HUES6 (cell line): ENCODE measurements around the gene AGBL3.

Source experiments
- H3K27ac ChIP-seq: 2 replicates; pipeline ENCODE4 v1.7.0; 2013; ENCODE audit warnings: low read depth, mild to moderate bottlenecking, low read length, inconsistent platforms
- H3K27me3 ChIP-seq: 2 replicates; pipeline ENCODE4 v1.6.1; 2013; ENCODE audit warnings: low read length; ENCODE audit not compliant: control insufficient read depth, insufficient read depth
- H3K36me3 ChIP-seq: 2 replicates; pipeline ENCODE4 v1.6.1; 2013; ENCODE audit warnings: low read length; ENCODE audit not compliant: control insufficient read depth, insufficient read depth
- H3K4me1 ChIP-seq: 2 replicates; pipeline ENCODE4 v1.6.1; 2013; ENCODE audit warnings: low read length; ENCODE audit not compliant: control insufficient read depth, insufficient read depth
- H3K4me3 ChIP-seq: 2 replicates; pipeline ENCODE4 v1.5.1; 2013; ENCODE audit warnings: low read depth, low read length
- H3K9ac ChIP-seq: one replicate; pipeline ENCODE4 v1.6.1; 2013; ENCODE audit warnings: mild to moderate bottlenecking, low read length
- H3K9me3 ChIP-seq: 2 replicates; pipeline ENCODE4 v1.6.1; 2013; ENCODE audit warnings: low read depth, low read length; ENCODE audit not compliant: control insufficient read depth, insufficient read depth

Gene AGBL3

GRCh38 chr7:135160098-135160857, 174.0 kb downstream of the AGBL3 start:
- Histone ChIP-seq H3K4me1 (peaks cover 18% of the 10 kb centered on the region), H3K9me3 (peaks cover 58% of the 10 kb centered on the region), H3K36me3 (peaks cover 46% of the 10 kb centered on the region), H3K27me3 (no peaks in the 10 kb centered on the region), H3K4me3 (no peak overlapping the region), H3K27ac (peak overlapping the region; percentile 39), H3K9ac (no peak overlapping the region)

- peaks cover 50% of the 10 kb centered on the region for H3K9me3 ChIP-seq
- no peak overlapping the region for H3K4me3 ChIP-seq
- H3K36me3 ChIP-seq = peaks cover 54% of the 10 kb centered on the region
- peak overlapping the region; percentile 14; the same call in 1 of the 2 replicates for H3K27ac ChIP-seq
- H3K4me1 ChIP-seq = peaks cover 18% of the 10 kb centered on the region
- no peak overlapping the region for H3K9ac ChIP-seq
- H3K27me3 ChIP-seq = no peaks in the 10 kb centered on the region
Measured at GRCh38 chr7:135160858-135161653, 174.7 kb downstream of the AGBL3 start.

- H3K4me3 ChIP-seq = no peak overlapping the region
- H3K27me3 ChIP-seq = no peaks in the 10 kb centered on the region
- no peak overlapping the region for H3K27ac ChIP-seq
- no peak overlapping the region for H3K9ac ChIP-seq
- peaks cover 18% of the 10 kb centered on the region for H3K4me1 ChIP-seq
- H3K36me3 ChIP-seq = peaks cover 60% of the 10 kb centered on the region
- peaks cover 45% of the 10 kb centered on the region for H3K9me3 ChIP-seq
Measured at GRCh38 chr7:135161669-135162068, 175.4 kb downstream of the AGBL3 start.

- Histone ChIP-seq H3K4me1 (peaks cover 18% of the 10 kb centered on the region), H3K36me3 (peaks cover 68% of the 10 kb centered on the region), H3K27ac (no peak overlapping the region), H3K27me3 (no peaks in the 10 kb centered on the region), H3K9me3 (peaks cover 37% of the 10 kb centered on the region), H3K9ac (no peak overlapping the region), H3K4me3 (no peak overlapping the region)
Measured at GRCh38 chr7:135162382-135163001, 176.2 kb downstream of the AGBL3 start.

GRCh38 chr7:135164357-135165061, 178.2 kb downstream of the AGBL3 start:
- Histone ChIP-seq H3K27ac (no peak overlapping the region), H3K4me1 (peaks cover 22% of the 10 kb centered on the region), H3K4me3 (no peak overlapping the region), H3K9me3 (peaks cover 24% of the 10 kb centered on the region), H3K36me3 (peaks cover 68% of the 10 kb centered on the region), H3K9ac (no peak overlapping the region), H3K27me3 (no peaks in the 10 kb centered on the region)

- no peak overlapping the region for H3K4me3 ChIP-seq
- H3K9me3 ChIP-seq = peaks cover 22% of the 10 kb centered on the region
- H3K27me3 ChIP-seq = no peaks in the 10 kb centered on the region
- H3K4me1 ChIP-seq = peaks cover 12% of the 10 kb centered on the region
- no peak overlapping the region for H3K9ac ChIP-seq
- H3K27ac ChIP-seq = no peak overlapping the region
- peaks cover 63% of the 10 kb centered on the region for H3K36me3 ChIP-seq
Measured at GRCh38 chr7:135165862-135166261, 179.6 kb downstream of the AGBL3 start.

- Histone ChIP-seq H3K27ac (no peak overlapping the region), H3K4me1 (peaks cover 11% of the 10 kb centered on the region), H3K36me3 (peaks cover 61% of the 10 kb centered on the region), H3K27me3 (no peaks in the 10 kb centered on the region), H3K9me3 (peaks cover 16% of the 10 kb centered on the region), H3K4me3 (no peak overlapping the region), H3K9ac (no peak overlapping the region)
Measured at GRCh38 chr7:135166338-135166990, 180.2 kb downstream of the AGBL3 start.

- H3K4me1 ChIP-seq = peaks cover 17% of the 10 kb centered on the region
- H3K36me3 ChIP-seq = peaks cover 59% of the 10 kb centered on the region
- no peak overlapping the region for H3K4me3 ChIP-seq
- H3K27me3 ChIP-seq = no peaks in the 10 kb centered on the region
- peaks cover 6% of the 10 kb centered on the region; the same call in 1 of the 2 replicates for H3K9me3 ChIP-seq
- no peak overlapping the region for H3K27ac ChIP-seq
- H3K9ac ChIP-seq = no peak overlapping the region
Measured at GRCh38 chr7:135167365-135167917, 181.1 kb downstream of the AGBL3 start.

- no peak overlapping the region for H3K9ac ChIP-seq
- peaks cover 54% of the 10 kb centered on the region for H3K36me3 ChIP-seq
- H3K4me1 ChIP-seq = peaks cover 17% of the 10 kb centered on the region
- H3K9me3 ChIP-seq = peaks cover under 1% of the 10 kb centered on the region; the same call in 1 of the 2 replicates
- no peaks in the 10 kb centered on the region for H3K27me3 ChIP-seq
- no peak overlapping the region for H3K4me3 ChIP-seq
- H3K27ac ChIP-seq = no peak overlapping the region
Measured at GRCh38 chr7:135168001-135168400, 181.7 kb downstream of the AGBL3 start.

GRCh38 chr7:135168489-135169140, 182.3 kb downstream of the AGBL3 start:
- Histone ChIP-seq H3K4me1 (peaks cover 17% of the 10 kb centered on the region), H3K27me3 (no peaks in the 10 kb centered on the region), H3K27ac (no peak overlapping the region), H3K36me3 (peaks cover 52% of the 10 kb centered on the region), H3K4me3 (no peak overlapping the region), H3K9ac (no peak overlapping the region), H3K9me3 (no peaks in the 10 kb centered on the region)
